Measurements from ENCODE around the gene MAML3.

The MAML3 gene

DNA sequence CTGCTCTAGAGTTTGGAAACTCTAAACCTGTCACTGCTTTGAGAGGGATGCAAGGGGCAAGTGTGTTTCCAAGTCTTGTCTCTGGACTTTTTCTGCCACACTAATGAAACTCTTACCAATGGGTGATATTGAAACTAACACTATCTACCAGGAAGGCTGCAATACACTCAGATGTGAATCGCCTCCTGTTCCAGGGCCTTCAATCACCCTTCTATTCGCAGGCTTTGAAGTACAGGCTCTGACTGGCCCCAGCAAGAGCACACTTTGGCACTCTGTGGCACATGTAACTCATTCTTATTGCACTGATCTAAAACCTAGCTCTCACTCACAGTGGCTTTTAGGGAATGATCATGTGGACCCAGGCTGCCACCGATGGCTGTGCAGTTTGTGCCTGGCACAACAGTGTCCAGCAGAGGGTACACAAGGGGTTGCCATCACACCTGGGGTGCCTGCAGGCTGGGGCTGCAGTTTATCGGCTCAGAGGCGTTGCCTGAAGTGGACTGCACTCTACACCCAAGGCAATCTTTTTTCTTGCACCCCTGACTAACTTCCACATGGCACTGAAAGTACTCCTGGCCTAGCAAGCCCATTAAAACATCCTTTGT is 277.5 kb downstream of the MAML3 start:
- no peak overlapping the region for H3K4me3 ChIP-seq (replicated peaks; ENCODE audit: low read depth, low read length)
- no peak for TF ChIP-seq CTCF (IDR thresholded peaks at IDR 0.05; ENCODE audit: low read depth, low read length, missing control alignments)
- no peak for DNase-seq (ENCODE audit: extremely low read depth, low read depth)

- no peak for DNase-seq (ENCODE audit: extremely low read depth, low read depth)
- no peak overlapping the region for H3K4me3 ChIP-seq (replicated peaks; ENCODE audit: low read depth, low read length)
- TF ChIP-seq CTCF (IDR thresholded peaks at IDR 0.05; ENCODE audit: low read depth, low read length, missing control alignments) = no peak
Measured at GRCh38 chr4:139875411-139875825, 278.6 kb downstream of the MAML3 start.

DNA sequence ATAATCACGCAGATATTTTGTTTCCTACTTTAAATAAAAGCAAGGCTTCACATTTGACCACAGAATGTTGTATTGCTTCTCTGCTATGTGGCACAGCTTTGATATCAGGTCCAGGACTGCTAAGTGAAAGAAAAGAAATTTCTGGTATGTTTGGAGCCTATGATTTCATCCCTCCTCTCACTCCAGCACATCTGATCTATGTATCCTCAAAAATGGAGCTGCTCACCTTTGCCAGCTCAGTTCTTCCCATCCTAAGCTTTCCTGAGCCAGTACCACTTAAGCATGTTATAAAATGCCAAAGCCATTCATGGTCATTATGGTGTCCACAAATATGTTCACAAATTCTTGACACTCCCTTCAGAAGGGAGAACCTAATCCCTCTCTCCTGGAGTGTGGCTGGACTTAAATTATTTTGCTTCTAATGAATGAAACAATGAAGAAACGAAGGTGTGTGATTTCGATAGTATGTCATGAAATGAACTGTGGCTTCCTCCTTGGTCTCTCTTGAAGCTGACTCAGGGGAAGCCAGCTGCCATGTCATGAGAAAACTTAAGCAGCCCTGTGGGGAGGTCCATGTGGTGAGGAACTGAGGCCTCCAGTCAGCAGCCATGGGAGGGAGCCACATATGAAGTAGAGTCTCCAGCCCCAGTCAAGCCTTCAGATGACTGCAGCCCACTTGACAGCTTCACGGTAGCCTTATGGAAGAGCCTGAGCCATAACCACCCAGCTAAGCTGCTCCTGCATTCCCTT is 280.7 kb downstream of the MAML3 start:
- H3K4me3 ChIP-seq (replicated peaks; ENCODE audit: low read depth, low read length) = no peak overlapping the region
- no peak for TF ChIP-seq CTCF (IDR thresholded peaks at IDR 0.05; ENCODE audit: low read depth, low read length, missing control alignments)
- DNase-seq (ENCODE audit: extremely low read depth, low read depth) = no peak

- H3K4me3 ChIP-seq (replicated peaks; ENCODE audit: low read depth, low read length) = no peak overlapping the region
- no peak for TF ChIP-seq CTCF (IDR thresholded peaks at IDR 0.05; ENCODE audit: low read depth, low read length, missing control alignments)
- DNase-seq (ENCODE audit: extremely low read depth, low read depth) = peak; percentile 73
Measured at GRCh38 chr4:139872274-139872673, 281.7 kb downstream of the MAML3 start.

- no peak overlapping the region for H3K4me3 ChIP-seq (replicated peaks; ENCODE audit: low read depth, low read length)
- TF ChIP-seq CTCF (IDR thresholded peaks at IDR 0.05; ENCODE audit: low read depth, low read length, missing control alignments) = no peak
- no peak for DNase-seq (ENCODE audit: extremely low read depth, low read depth)
Measured at GRCh38 chr4:139869810-139870209, 284.2 kb downstream of the MAML3 start.

- no peak for DNase-seq (ENCODE audit: extremely low read depth, low read depth)
- no peak for TF ChIP-seq CTCF (IDR thresholded peaks at IDR 0.05; ENCODE audit: low read depth, low read length, missing control alignments)
- no peak overlapping the region for H3K4me3 ChIP-seq (replicated peaks; ENCODE audit: low read depth, low read length)
Measured at GRCh38 chr4:139866276-139866962, 287.6 kb downstream of the MAML3 start.

Data from HFF-Myc (cell line).